Activated T-cell treated with anti-CD3 and anti-CD28 coated beads for 1 hour (primary cell): ENCODE data around the gene TANK.
A peak's percentile ranks its signal among the peaks of the same experiment; 100 is the strongest.
"Not testable (repeated sequence)": the region's sequence is repeated elsewhere in the genome, so short reads cannot be mapped to it uniquely, and the experiment has no call there.

Experiments
- DNase-seq: peaks from one replicate; pipeline ENCODE4 v3.0.0-alpha.2; 2020; ENCODE audit warnings: low read depth

Gene TANK

DNA sequence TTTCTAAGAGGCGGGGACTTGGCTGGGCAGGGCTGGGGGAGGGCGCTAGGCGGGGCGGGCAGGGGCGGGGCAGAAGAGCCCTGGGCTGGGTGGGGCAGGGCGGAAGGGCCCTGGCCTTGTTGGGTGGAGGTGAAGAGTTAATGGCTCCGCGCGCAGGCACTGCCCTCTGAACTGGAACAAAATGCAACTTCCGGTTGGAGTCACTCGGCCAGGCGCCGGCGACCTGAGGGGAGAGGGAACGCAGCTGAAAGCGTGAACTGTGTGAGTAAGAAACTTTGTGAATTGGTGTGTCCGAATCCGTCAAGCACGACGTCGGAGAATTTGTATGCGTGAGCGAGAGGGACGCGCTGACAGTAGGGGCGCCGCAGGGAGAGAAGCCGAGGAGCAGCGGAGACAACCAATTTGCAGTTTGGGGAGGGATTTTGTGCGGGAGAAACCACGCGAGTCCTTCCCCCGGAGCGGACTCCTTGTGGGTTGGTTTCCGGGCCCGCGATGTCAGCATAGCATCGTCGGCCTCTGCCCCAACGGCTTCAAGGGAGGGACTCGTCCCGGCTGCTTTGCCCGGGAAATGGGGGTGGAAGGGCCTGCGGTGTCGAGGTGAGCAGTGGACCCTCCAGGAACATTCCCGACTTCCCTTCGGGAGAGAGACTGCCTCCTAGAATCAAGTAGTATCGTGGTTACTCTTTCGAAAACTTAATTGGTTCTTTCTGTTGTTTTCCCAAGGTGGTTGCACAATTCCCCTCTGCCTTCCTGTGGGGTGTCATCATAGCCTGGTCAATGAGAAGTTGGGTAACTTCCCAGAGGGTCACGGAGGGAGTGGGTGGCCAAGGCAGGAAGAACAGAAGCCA, at the start of gene TANK:
TANK (plus strand) TSS at position 203 of the 848 bp plus-strand sequence. CDS start 19,235 bp downstream, outside the sequence.
- peak; percentile 75 for DNase-seq

- DNase-seq, result no peak
Measured at GRCh38 chr2:161111531-161111930, 48.7 kb upstream of the TANK start.

DNA sequence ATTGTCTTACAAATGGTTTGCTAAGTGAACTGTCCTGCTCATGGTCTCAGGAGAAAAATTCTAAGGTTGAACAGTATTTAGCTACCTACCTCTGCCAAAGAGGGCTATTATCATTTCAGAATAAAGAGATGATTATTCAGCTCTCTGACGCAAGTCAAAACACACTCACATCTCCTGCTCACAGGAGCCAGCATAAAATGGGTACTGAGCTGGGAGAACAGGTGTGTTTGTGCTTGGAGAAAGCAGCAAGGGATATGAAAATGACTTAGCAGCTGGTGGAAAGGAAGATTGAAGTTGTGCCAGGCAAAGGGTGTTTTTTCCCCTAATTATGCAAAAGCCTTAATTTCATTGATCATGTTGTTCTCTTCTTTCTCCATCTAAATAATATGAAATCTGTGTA, 47.3 kb upstream of the TANK start:
- DNase-seq, result no peak

DNA sequence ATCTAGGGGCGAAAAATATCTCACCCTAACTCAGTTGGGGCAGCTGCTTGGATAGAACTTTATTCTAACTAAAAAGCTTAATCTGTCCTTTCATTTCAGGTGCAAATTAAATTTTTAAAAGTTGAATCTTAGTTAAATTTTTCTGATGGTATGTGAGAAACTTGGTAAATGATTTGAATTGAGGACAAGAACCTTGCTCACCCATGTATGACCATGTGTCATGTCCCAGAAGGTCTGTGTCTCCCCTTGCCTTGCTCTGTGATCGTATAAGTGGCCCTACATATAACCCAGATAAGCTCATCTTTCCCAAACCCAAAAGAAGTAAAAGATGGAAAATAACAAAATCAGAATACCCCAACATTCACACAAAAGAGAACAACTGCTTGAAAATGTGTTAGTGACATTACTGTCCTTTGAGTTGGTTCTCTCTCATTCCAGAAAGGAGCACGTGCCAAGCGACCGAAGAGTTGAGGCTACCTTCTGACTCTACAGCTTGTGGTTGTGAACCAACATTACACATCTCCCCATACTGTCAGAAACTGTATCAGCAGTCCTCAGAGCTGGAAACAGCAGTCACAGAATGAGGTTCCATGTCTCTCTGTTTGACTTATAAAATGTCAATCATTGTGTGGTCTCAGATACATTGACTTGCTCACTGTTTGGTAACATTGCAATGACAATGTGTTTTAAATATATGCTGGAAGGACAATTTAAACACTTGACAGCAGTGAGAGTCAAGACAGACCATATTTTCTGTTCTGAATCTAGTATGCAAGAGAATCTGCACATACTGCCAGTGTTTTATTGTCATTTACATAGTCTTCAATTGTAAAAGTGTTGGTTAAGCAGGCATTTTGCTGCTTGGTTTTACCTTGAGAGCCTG, 46.3 kb upstream of the TANK start:
- DNase-seq, result no peak

DNA sequence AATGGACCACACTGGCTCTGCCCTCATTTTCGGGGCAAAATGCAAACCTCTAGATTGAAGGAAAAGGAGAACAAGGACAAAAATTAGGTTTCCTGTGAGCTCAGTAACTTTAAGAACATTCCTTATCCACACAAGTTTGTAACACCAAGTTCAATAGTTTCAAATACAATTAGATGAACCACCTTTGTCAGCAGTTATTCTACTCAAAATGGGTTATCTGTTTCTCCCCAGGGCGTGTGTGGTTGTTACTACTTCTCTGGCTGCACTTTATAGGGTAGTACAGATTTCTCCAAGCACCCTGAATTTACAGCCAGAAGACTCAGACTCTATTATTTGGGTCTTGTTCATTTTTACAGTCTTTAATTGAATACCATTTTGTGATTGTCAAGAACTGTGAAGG, 45.0 kb upstream of the TANK start:
- DNase-seq, result no peak

- DNase-seq, result no peak
Measured at GRCh38 chr2:161115605-161116380, 44.4 kb upstream of the TANK start.

GRCh38 chr2:161116509-161116908, 43.7 kb upstream of the TANK start:
- no peak for DNase-seq

DNA sequence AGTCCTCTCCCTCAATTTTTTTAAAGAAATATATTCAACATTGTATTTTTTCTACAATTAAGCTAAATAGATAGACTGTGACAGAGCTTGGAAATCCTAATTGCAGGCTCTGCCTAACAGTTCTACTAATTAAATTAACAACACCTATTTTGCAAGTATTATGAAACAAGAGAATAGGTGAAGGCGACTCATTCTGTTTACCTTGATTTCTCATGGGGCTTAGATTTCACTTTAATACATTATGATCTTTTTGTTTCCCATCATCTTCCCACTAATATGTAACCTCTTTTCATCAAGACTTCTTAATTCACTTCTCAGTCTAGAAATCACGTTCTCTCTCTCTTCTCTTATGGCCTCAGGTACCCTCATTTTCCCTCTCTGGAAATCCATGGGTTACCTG, 42.7 kb upstream of the TANK start:
- no peak for DNase-seq

- DNase-seq, result no peak
Measured at GRCh38 chr2:161118722-161119121, 41.5 kb upstream of the TANK start.

- DNase-seq, result no peak
Measured at GRCh38 chr2:161119483-161119882, 40.7 kb upstream of the TANK start.

- no peak for DNase-seq
Measured at GRCh38 chr2:161120775-161121174, 39.5 kb upstream of the TANK start.

GRCh38 chr2:161121622-161122021, 38.6 kb upstream of the TANK start:
- no peak for DNase-seq

DNA sequence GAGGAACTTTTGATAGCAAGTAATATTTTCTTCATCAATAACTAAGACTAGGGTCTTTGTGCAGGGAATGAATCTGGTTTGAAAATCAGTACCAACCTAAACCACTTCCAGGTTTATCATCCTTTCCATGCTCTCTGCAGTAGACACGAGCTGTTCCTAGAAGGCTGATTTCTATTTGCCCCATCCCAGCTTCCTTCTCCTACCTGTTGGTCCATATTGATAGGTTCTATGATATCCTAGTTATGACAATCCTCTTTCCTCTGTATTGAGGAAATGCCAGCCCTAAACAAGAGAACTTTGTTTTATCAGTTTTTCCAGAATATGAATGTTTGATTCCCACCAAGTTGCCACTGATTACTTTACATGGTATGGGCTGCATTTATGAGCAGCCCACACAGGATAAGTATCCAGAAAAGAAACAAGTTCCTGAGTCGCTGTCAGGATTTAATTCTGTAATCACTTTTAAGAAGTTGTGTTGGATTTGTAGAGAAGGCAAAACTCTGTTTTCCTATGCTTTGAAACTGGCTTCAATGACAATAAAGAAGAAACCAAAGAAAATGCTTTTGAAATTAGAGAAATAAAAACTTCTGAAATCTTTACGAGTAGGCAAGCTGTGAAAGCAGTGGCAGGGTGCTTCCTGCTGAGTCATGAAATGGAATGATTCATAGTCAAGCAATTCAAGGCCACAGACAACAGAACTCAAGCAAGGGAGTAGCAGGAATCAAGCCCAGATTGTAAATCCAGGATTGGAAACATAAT, 37.3 kb upstream of the TANK start:
- DNase-seq, result no peak

DNA sequence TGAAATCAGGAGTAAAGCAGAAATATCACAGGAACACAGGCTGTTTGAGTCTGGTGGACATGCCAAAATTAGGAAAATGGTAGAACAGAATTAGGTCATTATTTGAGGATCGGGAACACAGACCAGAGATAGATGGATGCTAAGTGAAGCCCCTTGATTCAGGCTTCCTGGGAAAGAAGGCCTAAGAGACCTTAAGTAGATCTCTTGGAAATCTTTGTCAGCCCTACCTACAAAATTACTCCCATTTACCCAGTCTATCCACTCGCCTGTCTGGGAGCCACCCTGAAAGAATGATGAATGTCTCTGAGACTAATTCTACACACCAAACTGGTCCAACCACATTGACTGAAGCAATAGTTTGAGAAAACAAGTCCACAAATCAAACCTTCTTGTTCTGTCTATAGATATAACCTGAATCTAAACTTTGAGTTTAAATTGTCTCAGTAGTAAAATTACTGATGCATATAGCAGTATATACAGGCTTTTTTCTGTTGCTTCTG, 36.6 kb upstream of the TANK start:
- no peak for DNase-seq

DNA sequence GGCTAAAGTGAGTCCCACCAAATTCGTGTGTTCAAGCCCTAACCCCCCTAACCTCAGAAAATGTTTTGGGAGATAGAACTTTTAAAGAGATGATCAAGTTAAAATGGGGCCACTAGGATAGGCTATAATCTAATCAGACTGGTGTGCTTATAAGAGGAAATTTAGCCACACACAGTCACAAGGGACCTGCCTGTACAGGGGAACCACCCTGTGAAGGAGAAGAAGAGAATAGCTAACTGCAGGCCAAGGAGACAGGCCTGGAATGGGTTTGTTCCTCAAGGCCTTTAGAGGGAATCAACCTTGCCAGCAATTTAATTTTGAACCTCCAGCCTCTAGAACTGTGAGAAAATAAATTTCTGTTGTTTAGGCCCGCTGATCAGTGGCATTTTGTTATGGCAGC, 36.0 kb upstream of the TANK start:
- DNase-seq, result no peak

- DNase-seq, result no peak
Measured at GRCh38 chr2:161128885-161129284, 31.3 kb upstream of the TANK start.

GRCh38 chr2:161130354-161130753, 29.9 kb upstream of the TANK start:
- no peak for DNase-seq

DNA sequence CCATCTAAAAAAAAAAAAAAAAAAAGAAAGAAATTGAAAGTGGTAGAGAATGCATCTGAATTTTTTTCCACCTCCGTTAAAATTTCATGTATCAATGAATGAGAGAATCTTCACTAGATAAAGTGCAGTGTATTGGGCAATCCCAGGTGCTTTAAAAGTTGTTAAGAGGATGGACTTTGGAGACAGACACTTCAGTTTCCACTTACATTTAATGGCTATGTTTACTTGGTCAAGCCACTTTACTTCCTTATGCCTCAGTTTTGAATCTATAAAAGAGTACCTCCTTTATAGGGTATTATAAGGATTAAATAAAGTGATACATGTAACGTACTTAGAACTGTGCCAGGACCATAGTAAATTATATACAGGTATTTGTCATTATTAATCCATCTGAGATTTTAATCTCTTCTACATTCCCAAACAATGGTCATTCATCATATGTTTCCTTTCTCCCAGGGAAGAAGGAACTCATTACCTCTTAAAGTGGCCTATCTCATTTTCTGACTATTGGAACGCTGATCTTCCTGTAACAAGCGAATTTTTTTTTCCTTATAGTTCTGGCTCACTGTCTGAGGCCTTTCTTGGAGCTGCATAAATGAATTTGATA, 29.1 kb upstream of the TANK start:
- no peak for DNase-seq

DNA sequence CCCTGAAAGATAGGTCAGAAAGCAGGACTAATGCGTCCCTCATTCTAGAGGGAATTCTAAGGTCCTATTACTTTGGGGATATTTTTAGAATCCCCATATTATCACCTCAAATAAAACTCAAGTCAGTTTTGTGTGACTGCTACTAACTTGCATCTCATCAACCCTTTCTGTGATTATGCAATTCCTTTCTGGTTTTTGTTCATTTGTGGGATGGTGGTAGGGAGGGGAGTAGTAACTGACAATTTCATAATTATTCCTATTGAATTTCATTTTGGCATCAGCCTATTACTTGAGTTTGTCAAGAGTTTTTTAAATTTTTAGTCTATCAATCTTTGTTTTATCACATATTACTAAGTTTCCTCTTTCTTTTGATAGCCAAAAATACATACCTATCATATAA, 28.4 kb upstream of the TANK start:
- no peak for DNase-seq

DNA sequence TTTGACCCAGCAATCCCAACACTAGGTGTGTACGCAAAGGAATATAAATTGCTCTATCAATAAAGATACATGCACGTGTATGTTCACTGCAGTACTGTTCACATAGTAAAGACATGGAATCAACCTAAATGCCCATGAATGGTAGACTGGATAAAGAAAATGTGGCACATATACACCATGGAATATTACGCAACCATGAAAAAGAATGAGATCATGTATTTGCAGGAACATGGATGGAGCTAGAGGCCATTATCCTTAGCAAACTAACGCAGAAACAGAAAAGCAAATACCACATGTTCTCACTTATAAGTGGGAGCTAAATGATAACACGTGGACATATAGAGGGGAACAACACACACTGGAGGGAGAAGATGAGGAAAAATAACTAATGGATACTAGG, 27.8 kb upstream of the TANK start:
- DNase-seq, result not testable (repeated sequence)

DNA sequence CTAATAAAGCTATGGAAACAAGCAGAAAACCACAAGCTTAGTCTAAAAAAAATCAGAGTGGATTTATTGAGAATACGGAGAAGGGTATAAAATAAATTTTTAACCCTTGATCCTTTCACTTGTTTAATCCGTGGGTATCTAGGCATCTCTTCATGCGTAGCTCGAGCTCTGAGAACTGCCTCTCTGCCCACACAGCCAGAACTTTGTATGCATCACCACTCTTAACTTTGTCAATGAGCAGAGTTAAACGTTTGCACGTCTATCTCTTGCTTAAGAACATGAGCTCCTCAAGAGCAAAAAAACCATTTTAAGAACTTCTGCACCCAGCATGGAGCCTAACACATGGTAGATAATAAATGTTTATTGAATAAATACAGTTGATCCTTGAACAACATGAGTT, 26.9 kb upstream of the TANK start:
- no peak for DNase-seq
